SK-N-DZ (cell line): ENCODE measurements around the gene ATL2. TPM values are rescaled to one million over a fixed set of nuclear protein-coding genes. Genes with fewer than 3 reads are reported as not detected.
A peak's percentile ranks its signal among the peaks of the same experiment; 100 is the strongest.
"Not testable (repeated sequence)": the region's sequence is repeated elsewhere in the genome, so short reads cannot be mapped to it uniquely, and the experiment has no call there.

Experiments
- DNase-seq: peaks from one replicate; pipeline ENCODE4 v3.0.0-alpha.2; 2015; ENCODE audit warnings: low spot score
- polyA plus RNA-seq, 2 experiments: library from polyadenylated mRNA; depleted of rRNA; stranded (reverse); fragments of >200 nt; gene quantifications; 2 replicates each; pipeline ENCODE4 v1.2.3, GENCODE V29; 2014

Gene ATL2
- polyA plus RNA-seq (2014; cell fraction: cytosol; rRNA removed): 112 and 134 TPM in 2 replicates
- polyA plus RNA-seq (2014; cell fraction: nucleus; rRNA removed): 179 and 241 TPM in 2 replicates

DNA sequence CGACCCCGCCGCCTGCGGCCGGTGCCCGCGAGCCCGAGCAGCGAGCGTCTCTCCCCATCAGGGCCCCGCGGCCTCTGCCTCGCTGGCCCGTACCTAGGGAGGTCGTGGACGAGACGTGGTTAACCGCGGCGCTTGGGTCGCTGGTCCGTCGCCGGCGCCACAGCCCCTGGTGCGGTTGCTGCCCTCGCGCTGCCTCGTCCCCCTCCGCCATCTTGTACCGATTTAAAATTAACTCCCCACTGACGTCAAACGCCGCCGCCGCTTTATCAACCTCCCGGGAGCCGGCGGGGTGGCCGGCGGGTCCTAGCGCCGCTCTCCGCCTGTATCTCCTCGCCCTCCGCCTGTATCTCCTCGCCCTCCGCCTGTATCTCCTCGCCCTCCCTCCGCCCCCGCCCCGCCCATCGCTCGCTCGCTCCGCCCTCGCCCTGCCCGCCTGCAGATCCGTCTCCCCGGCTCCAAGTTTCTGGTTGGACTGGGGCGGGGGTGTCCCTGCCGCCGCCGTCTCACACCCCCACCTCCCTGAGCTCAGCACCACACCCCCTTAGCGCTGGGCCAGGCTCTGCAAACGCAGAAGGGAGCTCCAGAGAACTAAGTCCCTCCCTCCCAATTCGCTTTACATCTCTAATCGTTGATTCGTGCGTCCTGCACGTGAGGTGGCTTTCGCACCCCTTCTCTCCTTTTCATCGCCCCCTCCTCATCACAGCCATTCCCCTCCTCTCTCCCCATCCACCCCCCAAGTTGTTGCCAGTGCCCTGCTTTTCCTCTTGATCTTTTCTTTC is at the start of gene ATL2:
Gene ATL2 (minus strand): TSS at position 224 of the 779 bp plus-strand sequence. CDS start 13 bp downstream, at position 211.
- DNase-seq: peak; percentile 94

DNA sequence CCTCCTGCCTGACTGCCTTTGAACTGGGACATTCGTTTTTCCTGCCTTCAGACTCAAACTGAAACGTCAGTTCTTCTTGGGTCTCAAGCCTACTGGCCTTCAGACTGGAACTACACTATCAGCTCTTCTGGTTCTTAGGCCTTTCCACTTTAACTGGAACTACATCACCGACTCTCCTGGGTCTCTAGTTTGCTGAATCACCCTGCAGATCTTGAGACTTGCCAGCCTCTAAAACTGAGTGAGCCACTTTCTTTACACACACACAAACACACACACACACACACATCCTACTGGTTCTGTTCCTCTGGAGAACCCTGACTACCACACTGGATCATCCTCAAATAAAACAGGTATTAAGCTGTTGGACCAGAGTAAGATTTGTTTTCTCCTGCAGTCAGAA is 46.7 kb upstream of the ATL2 start:
- DNase-seq: no peak

DNA sequence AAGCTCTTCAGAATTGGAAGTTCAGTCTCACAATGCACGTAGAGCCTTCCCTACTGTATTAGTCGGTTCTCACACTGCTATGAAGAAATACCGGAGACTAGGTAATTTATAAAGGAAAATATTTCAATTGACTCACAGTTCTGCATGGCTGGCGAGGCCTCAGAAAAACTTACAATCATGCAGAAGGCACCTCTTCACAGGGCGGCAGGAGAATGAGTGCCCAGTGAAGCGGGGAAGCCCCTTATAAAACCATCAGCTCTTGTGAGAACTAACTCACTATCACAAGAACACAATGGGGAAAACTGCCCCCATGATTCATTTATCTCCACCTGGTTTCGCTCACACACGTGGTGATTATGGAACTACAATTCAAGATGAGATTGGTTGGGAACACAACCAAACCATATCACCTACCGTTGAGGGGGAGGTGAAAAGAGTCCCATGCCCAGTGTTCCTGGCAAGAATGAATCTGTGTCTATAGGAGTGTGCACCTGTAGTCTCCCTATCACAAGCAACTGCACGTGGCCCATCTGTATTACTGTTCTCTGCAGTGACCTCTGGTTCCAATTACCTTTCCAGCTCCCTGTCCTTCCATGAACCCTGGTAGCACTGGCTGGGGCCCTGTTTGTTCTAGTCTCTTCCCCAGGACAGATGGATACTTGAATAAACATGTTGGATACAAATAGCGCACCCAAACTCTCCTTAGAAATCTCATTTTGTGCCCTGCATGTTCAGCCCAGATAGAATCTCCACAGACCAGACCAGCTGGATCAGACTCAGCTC is 44.4 kb upstream of the ATL2 start:
- no peak for DNase-seq

DNA sequence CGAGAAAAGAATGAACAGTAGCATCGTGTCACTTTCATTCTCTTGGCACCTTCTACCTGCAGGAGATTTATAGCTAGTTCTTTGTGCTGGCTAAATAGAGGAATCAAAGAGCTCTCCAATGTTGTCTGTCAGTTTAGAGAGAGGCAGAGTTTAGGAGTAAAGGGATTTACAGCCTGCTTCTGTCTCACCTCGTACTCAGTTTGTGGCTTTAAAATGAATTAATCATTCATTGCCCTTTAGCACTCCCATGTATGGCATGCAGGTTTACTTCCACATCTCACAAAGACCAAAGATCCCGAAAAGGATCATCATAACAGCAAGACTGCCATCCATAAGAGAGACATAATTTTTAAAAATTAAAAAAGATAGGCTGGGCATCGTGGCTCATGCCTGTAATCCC is 42.4 kb upstream of the ATL2 start:
- no peak for DNase-seq

DNA sequence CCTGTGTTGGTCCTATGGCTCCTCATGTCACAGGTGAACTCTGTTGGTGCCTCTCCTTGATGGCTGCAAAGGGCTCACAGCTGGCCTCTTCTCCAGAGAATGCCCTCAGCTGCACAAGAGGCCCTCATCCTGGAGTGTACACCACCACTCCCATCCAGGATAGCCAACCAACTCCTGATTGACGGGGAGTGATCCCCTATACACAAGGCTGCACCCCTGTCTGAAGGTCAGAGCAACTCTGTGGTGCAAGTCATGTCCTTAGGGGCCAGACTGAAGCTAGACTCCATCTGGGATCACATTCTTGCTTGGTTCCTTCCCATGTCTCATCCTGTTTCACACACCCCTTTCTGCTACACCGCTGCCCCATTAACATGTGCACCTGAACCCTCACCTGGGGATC is 41.7 kb upstream of the ATL2 start:
- DNase-seq: no peak

DNA sequence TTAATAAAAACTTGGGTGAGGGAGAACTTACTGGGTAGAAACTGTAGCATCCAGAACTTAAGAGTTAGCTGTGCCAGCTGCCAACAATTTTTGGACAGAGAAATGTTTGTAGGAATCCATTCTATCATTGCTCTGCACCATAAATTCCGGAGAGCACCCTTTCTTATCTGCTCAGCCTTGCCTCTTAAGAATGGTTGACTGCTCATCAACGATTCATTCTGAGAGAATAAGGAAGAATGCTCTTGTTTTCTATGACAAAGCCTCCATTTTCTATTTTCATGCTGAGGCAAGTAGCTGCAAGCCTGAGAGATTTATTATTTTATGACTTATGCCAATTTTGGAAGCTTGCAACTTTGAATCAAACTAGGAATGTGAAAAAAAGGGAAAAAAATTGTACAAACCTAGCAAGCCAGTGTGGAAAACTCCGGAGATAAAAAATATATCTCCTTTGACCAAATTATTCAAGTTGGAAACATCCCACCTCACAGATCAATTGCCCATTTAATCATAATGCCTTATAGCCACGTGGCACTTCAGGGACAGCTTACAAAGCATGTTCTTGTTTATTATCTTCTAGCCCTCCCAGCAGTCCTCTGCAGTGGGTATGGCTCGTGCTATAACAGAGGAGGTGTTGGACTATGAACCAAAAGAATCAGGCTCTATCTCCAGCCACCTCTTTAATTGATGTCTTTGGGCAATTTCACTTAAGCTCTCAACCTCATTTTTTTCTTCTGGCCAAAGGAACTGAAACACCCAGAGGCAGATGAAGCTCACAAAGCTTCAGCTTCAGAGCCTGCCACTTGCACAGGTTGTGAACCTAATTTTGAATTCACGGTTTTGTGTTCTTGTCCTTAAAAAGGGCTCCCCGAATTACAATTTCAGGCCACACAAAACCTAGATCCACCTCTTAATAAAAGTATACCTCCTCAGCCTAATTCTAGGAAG is 40.9 kb upstream of the ATL2 start:
- no peak for DNase-seq

DNA sequence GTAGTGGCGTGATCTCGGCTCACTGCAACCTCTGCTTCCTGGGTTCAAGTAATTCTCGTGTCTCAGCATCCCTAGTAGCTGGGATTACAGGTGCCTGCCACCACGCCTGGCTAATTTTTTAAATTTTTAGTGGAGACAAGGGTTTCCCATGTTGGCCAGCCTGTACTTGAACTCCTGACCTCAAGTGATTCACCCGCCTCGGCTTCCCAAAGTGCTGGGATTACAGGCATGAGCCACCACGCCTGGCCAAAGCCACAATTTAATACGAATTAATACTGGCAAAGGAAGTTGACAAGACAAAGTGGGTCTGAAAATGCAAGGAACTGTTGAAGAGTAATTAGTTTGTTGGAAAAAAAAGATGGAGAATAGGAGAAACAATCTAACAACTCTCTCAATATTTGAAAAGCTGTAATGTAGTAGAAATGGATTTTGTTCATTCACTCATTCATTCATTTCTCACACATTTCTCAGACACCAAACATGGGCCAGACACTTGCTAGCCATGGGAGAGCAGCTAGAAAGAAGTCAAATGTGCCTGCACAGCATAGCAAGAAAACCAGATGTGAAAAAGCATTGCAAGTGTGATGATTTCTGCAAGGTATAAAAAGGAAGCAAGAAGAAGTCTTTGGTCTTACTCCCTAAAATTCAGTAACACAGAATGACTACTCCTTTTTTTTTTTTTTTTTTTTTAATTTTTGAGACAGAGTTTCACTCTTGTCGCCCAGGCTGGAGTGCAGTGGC is 39.4 kb upstream of the ATL2 start:
- no peak for DNase-seq

DNA sequence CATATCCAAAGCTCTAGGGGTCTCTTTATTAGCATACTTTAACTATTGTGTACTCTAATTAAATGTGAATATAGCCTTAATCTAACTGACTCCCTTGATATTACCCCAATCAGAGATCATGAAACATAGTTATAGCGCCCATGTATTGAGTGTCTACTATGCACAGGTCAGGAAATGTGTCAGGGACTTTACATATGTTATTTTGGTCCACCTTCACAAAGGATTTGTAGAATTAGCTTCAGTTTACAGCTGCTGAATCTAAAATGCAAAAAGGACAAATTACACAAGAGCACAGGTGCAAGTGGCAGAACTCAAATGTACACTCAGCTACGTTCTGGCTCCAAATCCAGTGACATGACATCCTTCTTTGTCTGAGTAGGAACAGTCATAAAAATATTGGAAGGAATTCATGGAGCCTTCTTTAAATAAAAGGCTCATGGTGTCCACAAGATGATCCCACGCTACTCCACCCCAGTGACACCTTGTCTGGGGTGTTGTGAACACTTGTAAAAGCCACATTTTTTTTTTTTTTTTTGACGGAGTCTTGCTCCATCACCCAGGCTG is 38.7 kb upstream of the ATL2 start:
- no peak for DNase-seq

DNA sequence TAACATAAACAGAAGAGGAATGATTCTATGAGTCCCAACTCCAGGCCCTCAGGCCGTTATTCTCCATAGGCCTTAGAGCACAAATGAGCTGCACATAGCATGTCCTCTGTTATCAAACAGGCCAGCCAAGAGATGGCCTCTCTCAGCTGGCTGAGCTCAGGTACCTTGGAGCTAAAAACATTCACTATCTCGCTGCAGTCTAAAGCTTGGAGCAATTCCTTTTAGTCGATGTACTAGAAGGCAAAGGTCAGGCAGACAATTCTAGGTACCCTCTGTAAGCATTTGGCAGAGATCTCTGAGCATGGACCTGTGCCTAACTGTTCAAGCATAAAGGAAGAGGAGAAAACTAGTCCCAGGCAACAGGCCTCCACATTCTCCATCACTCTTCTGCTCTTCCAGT is 38.0 kb upstream of the ATL2 start:
- DNase-seq: no peak

DNA sequence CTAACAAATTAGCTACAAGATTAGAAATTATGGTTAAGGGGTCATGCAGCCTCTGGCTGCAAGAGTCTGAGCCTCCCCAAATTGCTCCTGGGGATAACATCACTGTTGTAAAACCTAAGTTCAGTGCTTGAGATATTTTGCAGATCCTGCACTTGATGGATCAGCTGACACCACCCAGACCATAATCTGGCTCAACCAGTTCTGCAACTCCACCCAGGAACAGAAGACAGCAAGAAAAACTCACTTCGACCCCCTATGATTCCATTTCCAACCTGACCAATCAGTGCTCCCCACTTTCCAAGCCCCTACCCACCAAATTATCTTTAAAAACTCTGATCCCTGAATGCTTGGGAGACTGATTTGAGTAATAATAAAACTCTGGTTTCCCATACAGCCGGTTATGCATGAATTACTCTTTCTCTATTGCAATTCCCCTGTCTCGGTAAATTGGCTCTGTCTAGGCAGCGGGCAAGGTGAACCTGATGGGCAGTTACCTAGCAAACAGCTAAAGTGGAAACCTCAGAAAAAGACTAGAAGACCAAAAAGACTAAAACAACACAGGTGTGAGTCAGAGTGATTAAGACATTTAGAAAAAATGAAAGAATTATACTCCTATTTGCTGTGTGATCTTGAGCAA is 35.3 kb upstream of the ATL2 start:
- DNase-seq: not testable (repeated sequence)

DNA sequence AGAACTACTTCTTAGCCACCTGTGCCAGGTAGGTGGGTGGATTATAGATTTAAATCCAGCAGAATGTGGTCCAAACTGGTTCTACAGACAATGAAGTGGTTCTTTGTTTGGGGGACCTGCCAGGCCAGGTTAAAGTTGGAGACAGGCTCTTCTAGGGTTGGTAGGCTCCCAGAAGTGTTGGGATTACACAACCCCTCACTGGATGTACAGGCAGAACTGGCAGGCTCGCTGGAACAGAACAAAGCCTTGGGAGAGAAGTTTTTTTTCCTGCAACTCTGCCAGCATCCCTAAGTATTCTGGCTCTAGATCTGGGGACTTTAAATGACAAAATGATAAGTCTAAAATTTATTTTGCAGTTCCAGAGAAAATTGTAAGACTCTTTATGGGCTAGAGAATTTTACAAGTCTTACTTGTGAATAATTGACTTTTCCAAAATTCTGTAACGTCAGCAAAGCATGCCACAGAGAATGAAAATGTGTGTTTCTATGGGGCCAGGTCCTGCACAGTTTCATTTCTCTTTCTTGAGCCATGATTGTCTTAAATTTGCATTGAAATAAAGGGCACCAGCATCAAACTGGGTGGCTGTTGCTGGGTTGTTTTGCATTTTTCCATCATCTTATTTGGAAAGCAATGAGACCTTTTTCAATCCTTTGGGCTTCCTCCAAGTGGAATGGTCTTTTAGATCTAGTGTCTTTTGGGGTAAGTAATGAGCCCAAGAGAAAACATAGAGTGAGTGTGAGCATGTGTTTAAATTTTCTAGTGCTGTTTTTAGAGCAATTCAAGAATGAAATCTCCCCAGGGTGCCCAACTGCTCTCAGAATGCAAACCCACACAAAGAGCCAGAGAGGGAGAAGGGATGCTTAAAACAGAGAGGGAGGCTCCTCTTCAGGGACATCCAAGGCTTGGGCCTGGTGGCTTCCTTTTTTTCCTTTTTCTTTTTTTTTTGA is 32.4 kb upstream of the ATL2 start:
- no peak for DNase-seq

DNA sequence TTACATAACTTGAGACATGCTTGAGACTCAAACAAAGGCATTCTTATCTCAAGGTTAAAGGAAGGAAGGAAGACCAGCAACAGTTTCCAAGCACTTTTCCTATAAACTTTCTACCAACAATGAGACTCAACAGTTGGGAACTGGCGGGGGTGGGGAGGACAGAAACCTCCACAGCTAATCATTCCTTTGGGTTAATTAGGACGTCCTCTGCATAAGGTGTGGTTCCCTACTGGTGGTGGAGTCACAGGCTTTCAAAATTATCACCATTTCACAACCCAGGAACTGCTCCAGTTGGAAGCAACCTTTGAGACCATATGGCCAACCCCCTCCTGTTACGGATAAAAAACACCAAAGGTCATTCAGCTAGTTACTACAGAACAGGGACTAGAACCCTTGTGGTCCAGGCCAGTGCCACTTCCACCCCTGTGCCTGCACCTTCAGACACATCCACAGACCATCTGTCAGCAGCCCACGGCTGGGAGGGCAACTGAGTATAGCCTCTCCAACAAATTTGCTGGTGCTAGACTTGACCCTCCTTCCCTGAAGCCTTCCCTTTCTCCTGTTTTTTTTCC is 30.1 kb upstream of the ATL2 start:
- DNase-seq: no peak

DNA sequence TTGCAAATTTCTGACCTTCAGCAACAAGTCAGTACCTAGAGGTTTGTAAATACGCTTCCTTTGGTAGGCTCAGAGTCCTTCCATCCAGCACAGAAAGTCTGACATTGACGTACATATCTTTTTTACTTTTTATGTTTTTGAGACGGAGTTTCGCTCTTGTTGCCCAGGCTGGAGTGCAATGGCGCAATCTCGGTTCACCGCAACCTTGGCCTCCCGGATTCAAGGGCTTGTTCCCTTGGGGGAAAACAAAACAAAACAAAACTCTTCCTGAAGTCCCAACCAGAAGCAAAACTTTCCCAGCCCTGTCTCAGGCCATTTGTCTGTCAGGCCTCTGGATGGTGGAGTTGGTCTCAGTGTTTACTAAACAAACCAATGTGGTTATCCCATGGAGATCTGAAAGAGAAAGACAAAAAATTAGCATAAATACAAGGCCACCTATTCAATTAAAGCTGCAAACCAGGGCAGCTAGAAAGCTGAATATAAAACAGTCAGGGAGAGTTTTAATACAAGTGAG is 29.6 kb upstream of the ATL2 start:
- DNase-seq: no peak

DNA sequence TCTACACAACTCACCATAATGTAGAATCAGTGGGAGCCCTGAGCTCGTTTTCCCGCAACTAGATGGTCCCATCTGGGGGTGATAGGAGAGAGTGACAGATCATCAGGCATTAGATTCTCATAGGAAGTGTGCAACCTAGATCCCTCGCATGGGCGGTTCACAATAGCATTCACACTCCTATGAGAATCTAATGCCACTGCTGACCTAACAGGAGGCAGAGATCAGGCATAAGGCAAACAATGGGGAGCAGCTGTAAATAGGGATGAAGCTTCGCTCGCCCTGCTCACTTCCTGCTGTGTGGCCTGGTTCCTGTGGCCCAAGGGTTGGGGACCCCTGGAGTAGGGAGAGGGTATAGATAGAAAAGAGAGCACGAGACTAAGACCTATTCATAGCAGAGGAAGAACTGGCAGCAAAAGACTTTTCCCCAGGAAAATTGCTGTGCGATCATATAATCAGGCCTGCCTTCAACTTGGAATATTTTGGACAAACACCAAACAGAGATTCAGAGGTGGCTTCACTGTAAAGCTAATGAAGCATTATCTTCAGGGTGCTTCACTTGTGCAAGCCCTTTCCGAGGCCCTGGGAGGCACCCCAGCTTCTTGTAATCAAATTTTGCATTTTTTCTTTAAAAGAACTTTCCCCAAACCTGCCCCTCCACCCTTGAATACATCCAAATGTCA is 29.0 kb upstream of the ATL2 start:
- no peak for DNase-seq

DNA sequence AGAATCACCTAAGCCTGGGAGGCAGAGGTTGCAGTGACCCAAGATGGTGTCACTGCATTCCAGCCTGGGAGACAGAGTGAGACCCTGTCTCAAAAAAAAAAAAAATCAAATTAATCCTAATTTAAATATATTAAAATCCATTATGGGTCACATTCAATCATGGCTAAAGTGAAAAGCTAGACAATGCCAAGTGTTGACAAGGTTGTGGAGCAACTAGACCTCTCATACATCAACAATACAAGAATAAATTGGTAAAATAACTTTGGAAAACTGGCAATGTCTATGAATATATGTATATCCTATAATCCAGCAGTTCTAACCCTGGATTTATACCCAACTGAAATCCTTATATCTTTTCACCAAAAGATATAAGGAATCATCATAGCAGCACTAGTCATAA is 23.4 kb upstream of the ATL2 start:
- DNase-seq: no peak

DNA sequence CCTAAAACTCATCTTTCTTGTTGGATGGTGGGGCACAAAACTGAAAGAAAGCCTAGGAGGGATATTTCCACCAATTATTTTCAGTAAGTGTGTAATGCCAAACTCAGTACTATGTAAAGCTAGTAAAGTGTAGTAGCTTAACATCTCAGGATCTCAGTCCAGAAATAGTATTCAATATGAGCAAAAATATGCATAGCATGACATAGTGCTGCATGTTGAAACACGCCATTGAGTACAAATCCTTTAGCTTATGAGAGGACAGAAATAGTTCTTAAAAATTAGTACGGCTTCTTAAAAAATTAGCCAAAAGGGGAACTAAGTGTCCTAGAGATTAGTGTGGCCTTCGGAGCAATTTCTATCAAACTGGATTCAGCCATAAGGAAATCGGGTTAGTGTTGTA is 21.7 kb upstream of the ATL2 start:
- DNase-seq: no peak

DNA sequence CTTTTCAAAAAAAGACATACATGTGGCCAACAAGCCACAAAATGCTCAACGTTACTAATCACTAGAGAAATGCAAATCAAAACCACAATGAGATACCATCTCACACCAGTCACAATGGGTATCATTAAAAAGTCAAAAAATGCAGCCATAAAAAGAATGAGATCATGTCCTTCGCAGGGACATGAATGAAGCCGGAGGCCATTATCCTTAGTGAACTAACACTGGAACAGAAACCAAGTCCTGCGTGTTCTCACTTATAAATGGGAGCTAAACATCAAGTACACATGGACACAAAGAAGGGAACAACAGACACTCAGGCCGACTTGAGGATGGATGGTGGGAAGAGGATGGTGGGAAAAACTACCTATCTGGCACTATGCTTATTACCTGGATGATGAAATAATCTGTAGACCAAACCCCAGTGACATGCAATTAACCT is 17.8 kb upstream of the ATL2 start:
- DNase-seq: no peak

DNA sequence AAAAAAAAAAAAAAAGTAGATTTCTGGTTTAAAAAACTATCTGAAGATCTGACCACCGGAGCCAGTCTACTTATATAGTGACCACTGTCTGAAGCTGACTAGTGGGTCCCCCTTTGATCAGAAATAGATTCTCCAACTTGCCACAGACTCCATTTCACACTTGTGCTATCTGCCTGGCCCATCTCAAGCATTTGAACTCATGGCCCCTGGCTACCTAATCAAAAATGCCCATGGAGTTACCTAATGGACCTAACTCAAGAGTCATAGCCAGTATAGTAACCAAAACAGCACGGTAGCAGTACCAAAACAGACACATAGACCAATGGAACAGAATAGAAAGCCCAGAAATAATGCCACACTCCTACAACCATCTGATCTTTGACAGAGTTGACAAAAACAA is 17.0 kb upstream of the ATL2 start:
- DNase-seq: no peak
